IMR-90 (cell line): ENCODE data around the gene ABCC9. TPM values are rescaled to one million over a fixed set of nuclear protein-coding genes. Genes with fewer than 3 reads are reported as not detected.

ENCODE experiments used
- ATAC-seq: fragments of 200-7000 bp; cut with Tn5 transposase; 2 replicates; pipeline ENCODE4 v1.9.1; 2020; ENCODE audit warnings: low read depth, mild to moderate bottlenecking, moderate library complexity
- BruUV-seq: library from RNA; stranded (reverse); fragments of 400-500 nt; replicated peaks from 2 replicates; lab custom pipeline; 2021; lab: Mats Ljungman, UMichigan
- CTCF ChIA-PET: fragments of 300-600 bp; formaldehyde crosslinking; extraction: SDS; loops from one replicate; lab custom pipeline; 2021; ENCODE audit warnings: antibody characterized with exemption; lab: Yijun Ruan, JAX
- POLR2A ChIA-PET: fragments of 300-600 bp; sonication (Branson Sonifier 250); formaldehyde crosslinking; loops from one replicate; lab custom pipeline; 2022; ENCODE audit warnings: antibody characterized with exemption; ENCODE audit not compliant: unreplicated experiment; lab: Charles Lee
- DNase-seq: peaks from one replicate; pipeline ENCODE4 v3.0.0; 2013
- H2AFZ ChIP-seq: replicated peaks from 2 replicates; pipeline ENCODE3; 2013; ENCODE audit warnings: low read length, mild to moderate bottlenecking; ENCODE audit not compliant: poor library complexity
- H2AK5ac ChIP-seq: 2 replicates; pipeline ENCODE4 v1.6.1; 2013; ENCODE audit warnings: low read depth, low read length, inconsistent platforms
- H2AK9ac ChIP-seq: replicated peaks from 2 replicates; pipeline ENCODE3; 2013; ENCODE audit warnings: mild to moderate bottlenecking, low read depth, low read length, moderate library complexity; ENCODE audit not compliant: poor library complexity
- H2BK120ac ChIP-seq: 2 replicates; pipeline ENCODE4 v1.6.1; 2013; ENCODE audit warnings: low read depth, low read length, inconsistent platforms
- H2BK15ac ChIP-seq: 3 replicates; pipeline ENCODE4 v1.6.1; 2013; ENCODE audit warnings: low read depth, low read length, inconsistent platforms
- H2BK20ac ChIP-seq: 2 replicates; pipeline ENCODE4 v1.6.1; 2013; ENCODE audit warnings: low read depth, mild to moderate bottlenecking, inconsistent platforms, low read length, moderate library complexity
- H2BK5ac ChIP-seq: 2 replicates; pipeline ENCODE4 v1.6.1; 2013; ENCODE audit warnings: mild to moderate bottlenecking, low read depth, low read length, inconsistent platforms; ENCODE audit not compliant: poor library complexity, severe bottlenecking
- H3K14ac ChIP-seq: replicated peaks from 2 replicates; pipeline ENCODE4 v1.6.1; 2013; ENCODE audit warnings: low read depth, low read length, inconsistent platforms
- H3K18ac ChIP-seq: 2 replicates; pipeline ENCODE4 v1.6.1; 2013; ENCODE audit warnings: low read depth, low read length, control low read depth
- H3K23ac ChIP-seq: 2 replicates; pipeline ENCODE4 v1.6.1; 2013; ENCODE audit warnings: low read depth, low read length, inconsistent platforms
- H3K27ac ChIP-seq: 2 replicates; pipeline ENCODE4 v1.5.1; 2013; ENCODE audit warnings: mild to moderate bottlenecking, control low read depth, low read length; ENCODE audit not compliant: insufficient read depth
- H3K27me3 ChIP-seq: 2 replicates; pipeline ENCODE4 v1.6.1; 2013; ENCODE audit warnings: low read length; ENCODE audit not compliant: control insufficient read depth, insufficient read depth
- H3K36me3 ChIP-seq: 2 replicates; pipeline ENCODE4 v1.6.1; 2013; ENCODE audit warnings: low read length, mixed read lengths; ENCODE audit not compliant: control insufficient read depth, insufficient read depth
- H3K4ac ChIP-seq: 2 replicates; pipeline ENCODE4 v1.6.1; 2013; ENCODE audit warnings: low read depth, low read length, inconsistent platforms
- H3K4me1 ChIP-seq: 2 replicates; pipeline ENCODE4 v1.6.1; 2013; ENCODE audit warnings: low read length, mixed read lengths; ENCODE audit not compliant: control insufficient read depth, insufficient read depth
- H3K4me2 ChIP-seq: 2 replicates; pipeline ENCODE4 v1.6.1; 2013; ENCODE audit warnings: low read depth, mild to moderate bottlenecking, control low read depth, low read length, moderate library complexity
- H3K4me3 ChIP-seq: 2 replicates; pipeline ENCODE4 v1.5.1; 2013; ENCODE audit warnings: low read depth, mild to moderate bottlenecking, control low read depth, low read length, moderate library complexity; ENCODE audit not compliant: insufficient read depth
- H3K56ac ChIP-seq: 2 replicates; pipeline ENCODE4 v1.6.1; 2013; ENCODE audit warnings: low read length, inconsistent platforms; ENCODE audit not compliant: insufficient read depth; ENCODE audit errors: extremely low read depth
- H3K79me1 ChIP-seq, 2 experiments: 2 replicates each; pipeline ENCODE4 v1.6.1; 2013; ENCODE audit warnings: low read length in 2 of 2, inconsistent platforms in 1 of 2, low read depth in 1 of 2
- H3K9ac ChIP-seq: 2 replicates; pipeline ENCODE4 v1.6.1; 2013; ENCODE audit warnings: low read depth, low read length, control low read depth
- H3K9me1 ChIP-seq: 2 replicates; pipeline ENCODE4 v1.6.1; 2013; ENCODE audit warnings: low read length, inconsistent platforms; ENCODE audit not compliant: insufficient read depth
- H3K9me3 ChIP-seq: 2 replicates; pipeline ENCODE4 v1.6.1; 2013; ENCODE audit warnings: low read length; ENCODE audit not compliant: control insufficient read depth, insufficient read depth
- H4K20me1 ChIP-seq: 2 replicates; pipeline ENCODE4 v1.6.1; 2013; ENCODE audit warnings: low read length, inconsistent platforms; ENCODE audit not compliant: insufficient read depth
- H4K5ac ChIP-seq: 2 replicates; pipeline ENCODE4 v1.6.1; 2013; ENCODE audit warnings: mild to moderate bottlenecking, low read depth, low read length, control low read depth
- H4K8ac ChIP-seq, 2 experiments: 2 replicates each; pipeline ENCODE4 v1.6.1; 2013; ENCODE audit warnings: low read depth in 2 of 2, low read length in 2 of 2, control low read depth in 1 of 2, inconsistent platforms in 1 of 2
- H4K91ac ChIP-seq: 2 replicates; pipeline ENCODE4 v1.6.1; 2013; ENCODE audit warnings: low read depth, low read length, inconsistent platforms; ENCODE audit not compliant: insufficient read depth
- CEBPB ChIP-seq: IDR thresholded peaks from 2 replicates; pipeline ENCODE4 v1.6.1; 2012; ENCODE audit warnings: low read depth, low read length, improper control_type of control experiment
- CHD1 ChIP-seq: IDR thresholded peaks from 2 replicates; pipeline ENCODE4 v1.6.1; 2012; ENCODE audit warnings: low read depth, low read length, improper control_type of control experiment
- POLR2A ChIP-seq: IDR thresholded peaks from 2 replicates; pipeline ENCODE4 v1.6.1; 2012; ENCODE audit warnings: mild to moderate bottlenecking, low read depth, low read length
- SMC3 ChIP-seq: fragments of 150-350 bp; IDR thresholded peaks from 2 replicates; pipeline ENCODE4 v1.6.1; 2016; ENCODE audit warnings: low read depth, mild to moderate bottlenecking, antibody characterized with exemption, low read length, moderate library complexity
- WGBS, 2 experiments: methylation state at CpG; one replicate each; pipeline versions ENCODE4 v1.1.5 to v1.1.7; 2013; ENCODE audit warnings: missing lambda C conversion rate in 2 of 2; ENCODE audit not compliant: insufficient read length in 1 of 2; ENCODE audit errors: extremely low coverage in 2 of 2; 5-methylcytosine and 5-hydroxymethylcytosine counted together
- dilution Hi-C: fragments of 300-500 bp; cut with HindIII; formaldehyde crosslinking; loops from one replicate; pipeline ENCODE4 v1.14.3; 2018; ENCODE audit warnings: low sequenced_read_pairs; ENCODE audit not compliant: unreplicated experiment
- in situ Hi-C: fragments of 300-500 bp; cut with MboI; formaldehyde crosslinking; loops from 3 replicates; pipeline ENCODE4 v1.14.3; 2019; ENCODE audit warnings: low sequenced_read_pairs, inconsistent platforms, mixed read lengths
- intact Hi-C: fragments of 100-400 bp; cut with micrococcal nuclease; formaldehyde crosslinking; loops from 2 replicates; pipeline ENCODE4 v1.10.0; 2022
- polyA plus RNA-seq, 3 experiments: library from polyadenylated mRNA; depleted of rRNA; stranded (reverse); fragments of >200 nt; gene quantifications; 2 replicates each; pipeline ENCODE4 v1.2.3, GENCODE V29; 2012; ENCODE audit warnings: low replicate concordance in 1 of 3
- total RNA-seq: library from RNA; depleted of rRNA; stranded (reverse); fragments of >200 nt; gene quantifications from 2 replicates; pipeline ENCODE4 v1.2.3, GENCODE V29; 2012
- TF ChIP-seq, protein P1 (sequence below): fragments of 150-350 bp; IDR thresholded peaks from 2 replicates; pipeline ENCODE4 v1.6.1; 2017; ENCODE audit warnings: mild to moderate bottlenecking, antibody characterized with exemption, low read length, low read depth

ABCC9 gene
- total and polyA plus RNA-seq, 2 of the 4 experiments (the other 2 are of a cell fraction): 1.2 to 6.6 TPM

DNA sequence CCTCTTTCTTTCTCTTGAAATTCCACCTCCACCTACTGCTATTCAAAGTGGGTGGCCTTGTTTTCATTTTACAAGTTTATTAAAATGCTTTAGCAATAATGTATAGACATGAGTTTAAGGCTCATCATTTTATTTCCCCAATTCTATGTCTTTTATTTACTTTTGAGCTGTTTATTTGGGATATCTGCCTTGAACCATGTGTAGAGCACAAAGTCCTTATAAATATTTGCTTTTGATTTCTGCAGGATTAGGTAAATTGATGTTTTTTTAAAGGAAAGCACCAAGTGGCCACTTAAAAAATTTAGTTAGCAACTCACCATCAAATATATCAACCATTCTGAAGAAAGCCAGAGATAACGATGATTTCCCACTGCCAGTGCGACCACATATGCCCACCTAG lies 126.9 kb downstream of the ABCC9 start:
- Histone ChIP-seq H3K9me1 (no peaks in the 10 kb centered on the region), H4K8ac (no peak overlapping the region), H3K4ac (no peak overlapping the region), H3K56ac (no peak overlapping the region), H2BK5ac (no peak overlapping the region), H3K27ac (no peak overlapping the region), H3K27me3 (no peaks in the 10 kb centered on the region), H2AFZ (no peak overlapping the region), H3K18ac (no peak overlapping the region), H2BK120ac (no peak overlapping the region), H3K4me3 (no peak overlapping the region), H3K36me3 (no peaks in the 10 kb centered on the region), H4K20me1 (no peaks in the 10 kb centered on the region), H4K5ac (no peak overlapping the region), H3K14ac (no peak overlapping the region), H2BK15ac (no peak overlapping the region), H2BK20ac (no peak overlapping the region), H4K91ac (no peak overlapping the region), H2AK5ac (no peak overlapping the region), H3K4me2 (no peak overlapping the region), H2AK9ac (no peak overlapping the region), H3K79me1 (no peaks in the 10 kb centered on the region), H3K9me3 (no peaks in the 10 kb centered on the region), H3K9ac (no peak overlapping the region), H3K23ac (no peak overlapping the region), H3K4me1 (no peaks in the 10 kb centered on the region)
- TF ChIP-seq, protein P1, sequence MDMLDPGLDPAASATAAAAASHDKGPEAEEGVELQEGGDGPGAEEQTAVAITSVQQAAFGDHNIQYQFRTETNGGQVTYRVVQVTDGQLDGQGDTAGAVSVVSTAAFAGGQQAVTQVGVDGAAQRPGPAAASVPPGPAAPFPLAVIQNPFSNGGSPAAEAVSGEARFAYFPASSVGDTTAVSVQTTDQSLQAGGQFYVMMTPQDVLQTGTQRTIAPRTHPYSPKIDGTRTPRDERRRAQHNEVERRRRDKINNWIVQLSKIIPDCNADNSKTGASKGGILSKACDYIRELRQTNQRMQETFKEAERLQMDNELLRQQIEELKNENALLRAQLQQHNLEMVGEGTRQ: no peak
- no peak for TF ChIP-seq CHD1
- TF ChIP-seq POLR2A: no peak
- no peak for TF ChIP-seq SMC3
- TF ChIP-seq CEBPB: no peak
- ChIA-PET POLR2A (no interaction called here), CTCF (no interaction called here)
- WGBS, 2 experiments: no CpG with 5 or more reads among the region's 2 CpGs
- DNase-seq: no peak
- intact Hi-C loops: no loop called here
- in situ Hi-C loops: no loop called here
- dilution Hi-C loops: no loop called here
- no TSS peak for BruUV-seq
- no peak for ATAC-seq
